ENCODE measurements around the gene TNN.
"Not testable (repeated sequence)": the region's sequence is repeated elsewhere in the genome, so short reads cannot be mapped to it uniquely, and the experiment has no call there.

TNN gene

GRCh38 chr1:175071276-175071943 lies 3.8 kb downstream of the TNN start:
- in situ Hi-C loops (cut with HindIII; ENCODE audit: low sequenced_read_pairs), result no loop called here

GRCh38 chr1:175072099-175072951 lies 4.7 kb downstream of the TNN start:
- in situ Hi-C loops (cut with HindIII; ENCODE audit: low sequenced_read_pairs), result no loop called here

- in situ Hi-C loops (cut with HindIII; ENCODE audit: low sequenced_read_pairs), result no loop called here
Observed at GRCh38 chr1:175073061-175073460, 5.4 kb downstream of the TNN start.

- in situ Hi-C loops (cut with HindIII; ENCODE audit: low sequenced_read_pairs), result no loop called here
Observed at GRCh38 chr1:175073633-175074032, 6.0 kb downstream of the TNN start.

- in situ Hi-C loops (cut with HindIII; ENCODE audit: low sequenced_read_pairs), result no loop called here
Observed at GRCh38 chr1:175075572-175076568, 8.2 kb downstream of the TNN start.

GRCh38 chr1:175077356-175078030 lies 9.9 kb downstream of the TNN start:
- in situ Hi-C loops (cut with HindIII; ENCODE audit: low sequenced_read_pairs), result no loop called here

GRCh38 chr1:175078629-175079028 lies 11.0 kb downstream of the TNN start:
- in situ Hi-C loops (cut with HindIII; ENCODE audit: low sequenced_read_pairs), result no loop called here

- in situ Hi-C loops (cut with HindIII; ENCODE audit: low sequenced_read_pairs), result no loop called here
Observed at GRCh38 chr1:175079338-175079737, 11.7 kb downstream of the TNN start.

GRCh38 chr1:175080030-175080429 lies 12.4 kb downstream of the TNN start:
- in situ Hi-C loops (cut with HindIII; ENCODE audit: low sequenced_read_pairs), result no loop called here

GRCh38 chr1:175081983-175082382 lies 14.3 kb downstream of the TNN start:
- in situ Hi-C loops (cut with HindIII; ENCODE audit: low sequenced_read_pairs), result no loop called here

- in situ Hi-C loops (cut with HindIII; ENCODE audit: low sequenced_read_pairs), result no loop called here
Observed at GRCh38 chr1:175088525-175088951, 20.9 kb downstream of the TNN start.

GRCh38 chr1:175089136-175089718 lies 21.6 kb downstream of the TNN start:
- in situ Hi-C loops (cut with HindIII; ENCODE audit: low sequenced_read_pairs), result no loop called here

- in situ Hi-C loops (cut with HindIII; ENCODE audit: low sequenced_read_pairs), result no loop called here
Observed at GRCh38 chr1:175090780-175091179, 23.1 kb downstream of the TNN start.

GRCh38 chr1:175094626-175095025 lies 27.0 kb downstream of the TNN start:
- in situ Hi-C loops (cut with HindIII; ENCODE audit: low sequenced_read_pairs), result no loop called here

GRCh38 chr1:175095069-175095468 lies 27.4 kb downstream of the TNN start:
- in situ Hi-C loops (cut with HindIII; ENCODE audit: low sequenced_read_pairs), result no loop called here

GRCh38 chr1:175095978-175096607 lies 28.5 kb downstream of the TNN start:
- in situ Hi-C loops (cut with HindIII; ENCODE audit: low sequenced_read_pairs), result no loop called here

- in situ Hi-C loops (cut with HindIII; ENCODE audit: low sequenced_read_pairs), result no loop called here
Observed at GRCh38 chr1:175097361-175097760, 29.7 kb downstream of the TNN start.

- in situ Hi-C loops (cut with HindIII; ENCODE audit: low sequenced_read_pairs), result no loop called here
Observed at GRCh38 chr1:175099916-175100315, 32.3 kb downstream of the TNN start.

- in situ Hi-C loops (cut with HindIII; ENCODE audit: low sequenced_read_pairs), result not testable (repeated sequence)
Observed at GRCh38 chr1:175102166-175102565, 34.5 kb downstream of the TNN start.

- in situ Hi-C loops (cut with HindIII; ENCODE audit: low sequenced_read_pairs), result not testable (repeated sequence)
Observed at GRCh38 chr1:175106536-175106935, 38.9 kb downstream of the TNN start.
